ENCODE measurements around the gene NDE1.

DNA sequence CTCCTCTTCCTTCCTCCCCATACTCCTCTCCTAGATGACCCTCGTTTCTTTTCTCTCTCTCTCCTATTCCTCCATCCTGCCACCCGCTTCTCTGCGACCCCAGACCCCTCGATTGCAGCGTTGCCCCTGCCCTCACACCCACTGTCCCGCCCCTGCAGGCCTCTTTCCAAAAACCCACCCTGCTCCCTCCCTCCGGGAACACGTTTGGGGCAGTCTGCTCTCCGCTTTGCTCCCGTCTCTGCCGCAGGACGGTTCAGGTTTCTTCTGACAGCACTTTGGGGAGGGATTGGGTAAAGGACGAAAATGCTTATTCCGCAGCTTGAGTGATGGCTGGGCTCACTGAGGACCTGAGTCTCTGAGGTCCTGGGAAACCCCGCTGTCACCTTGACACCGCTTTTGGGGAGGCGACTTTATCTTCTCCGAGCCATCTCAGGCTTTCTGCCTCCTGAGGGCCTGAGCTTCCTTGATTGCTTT, 690 bp downstream of the NDE1 start:
- TF ChIP-seq, protein P1, sequence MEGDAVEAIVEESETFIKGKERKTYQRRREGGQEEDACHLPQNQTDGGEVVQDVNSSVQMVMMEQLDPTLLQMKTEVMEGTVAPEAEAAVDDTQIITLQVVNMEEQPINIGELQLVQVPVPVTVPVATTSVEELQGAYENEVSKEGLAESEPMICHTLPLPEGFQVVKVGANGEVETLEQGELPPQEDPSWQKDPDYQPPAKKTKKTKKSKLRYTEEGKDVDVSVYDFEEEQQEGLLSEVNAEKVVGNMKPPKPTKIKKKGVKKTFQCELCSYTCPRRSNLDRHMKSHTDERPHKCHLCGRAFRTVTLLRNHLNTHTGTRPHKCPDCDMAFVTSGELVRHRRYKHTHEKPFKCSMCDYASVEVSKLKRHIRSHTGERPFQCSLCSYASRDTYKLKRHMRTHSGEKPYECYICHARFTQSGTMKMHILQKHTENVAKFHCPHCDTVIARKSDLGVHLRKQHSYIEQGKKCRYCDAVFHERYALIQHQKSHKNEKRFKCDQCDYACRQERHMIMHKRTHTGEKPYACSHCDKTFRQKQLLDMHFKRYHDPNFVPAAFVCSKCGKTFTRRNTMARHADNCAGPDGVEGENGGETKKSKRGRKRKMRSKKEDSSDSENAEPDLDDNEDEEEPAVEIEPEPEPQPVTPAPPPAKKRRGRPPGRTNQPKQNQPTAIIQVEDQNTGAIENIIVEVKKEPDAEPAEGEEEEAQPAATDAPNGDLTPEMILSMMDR (conservative IDR thresholded peaks at IDR 0.05 in 1 of 2, IDR thresholded peaks at IDR 0.05 in 1 of 2; ENCODE audit: low read depth in 1 of 2, low read length in 2 of 2): no peak
- no peak for TF ChIP-seq EZH2 (IDR thresholded peaks at IDR 0.05; ENCODE audit: low read length, missing control alignments)

Measured in fibroblast of lung (primary cell).